ENCODE measurements around the gene CNOT10. TPM values are rescaled to one million over a fixed set of nuclear protein-coding genes. Genes with fewer than 3 reads are reported as not detected.
"Not testable (repeated sequence)": the region's sequence is repeated elsewhere in the genome, so short reads cannot be mapped to it uniquely, and the experiment has no call there.

Gene CNOT10
- total RNA-seq, 1 experiment from 2014 or later, result 13.0 TPM

DNA sequence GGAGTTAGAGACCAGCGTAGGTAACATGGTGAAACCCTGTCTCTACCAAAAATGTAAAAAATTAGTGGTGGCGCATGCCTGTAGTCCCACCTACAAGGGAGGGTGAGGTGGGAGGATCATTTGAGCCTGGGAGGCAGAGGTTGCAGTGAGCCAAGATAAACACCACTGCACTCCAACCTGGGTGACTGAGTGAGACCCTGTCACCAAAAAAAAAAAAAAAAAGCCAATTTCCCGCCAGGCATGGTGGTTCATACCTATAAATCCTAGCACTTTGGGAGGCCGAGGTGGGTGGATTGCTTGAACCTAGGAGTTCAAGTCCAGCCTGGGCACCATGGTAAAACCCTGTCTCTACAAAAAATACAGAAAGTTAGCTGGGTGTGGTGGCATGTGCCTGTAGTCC, 6.9 kb downstream of the CNOT10 start:
- DNase-seq (ENCODE audit: low spot score), result no peak

DNA sequence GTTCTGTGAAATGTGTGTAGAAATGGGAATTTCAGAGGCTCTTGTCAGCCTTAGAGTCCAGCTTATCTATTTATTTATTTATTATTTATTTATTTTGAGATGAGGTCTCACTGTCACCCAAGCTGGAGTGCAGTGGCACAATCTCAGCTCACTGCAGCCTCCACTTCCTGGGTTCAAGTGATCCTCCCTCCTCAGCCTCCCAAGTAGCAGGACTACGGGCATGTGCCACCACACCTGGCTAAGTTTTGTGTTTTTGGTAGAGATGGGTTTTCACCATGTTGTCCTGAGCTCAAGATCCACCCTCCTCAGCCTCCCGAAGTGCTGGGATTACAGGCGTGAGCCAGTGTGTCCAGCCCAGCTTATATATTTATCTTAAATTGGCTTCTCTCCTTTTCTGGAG, 11.5 kb downstream of the CNOT10 start:
- no peak for DNase-seq (ENCODE audit: low spot score)

DNA sequence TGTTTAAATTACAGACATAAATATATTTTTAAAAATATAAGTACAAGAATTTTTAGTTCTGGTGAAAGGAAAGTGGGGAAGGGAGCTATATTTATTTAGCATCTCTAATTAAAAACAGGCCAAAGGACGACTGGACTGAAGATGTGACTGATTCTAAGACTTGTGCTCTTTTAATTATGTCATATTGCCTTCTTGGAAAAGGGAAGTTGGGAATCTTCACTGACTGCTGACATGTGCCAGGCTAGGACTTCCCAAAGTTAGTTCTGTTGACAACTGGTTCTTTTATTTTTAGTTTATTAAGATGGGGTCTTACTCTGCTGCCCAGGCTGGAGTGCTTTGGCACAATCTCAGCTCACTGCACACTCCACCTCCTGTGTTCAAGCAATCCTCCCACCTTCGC, 13.5 kb downstream of the CNOT10 start:
- no peak for DNase-seq (ENCODE audit: low spot score)

DNA sequence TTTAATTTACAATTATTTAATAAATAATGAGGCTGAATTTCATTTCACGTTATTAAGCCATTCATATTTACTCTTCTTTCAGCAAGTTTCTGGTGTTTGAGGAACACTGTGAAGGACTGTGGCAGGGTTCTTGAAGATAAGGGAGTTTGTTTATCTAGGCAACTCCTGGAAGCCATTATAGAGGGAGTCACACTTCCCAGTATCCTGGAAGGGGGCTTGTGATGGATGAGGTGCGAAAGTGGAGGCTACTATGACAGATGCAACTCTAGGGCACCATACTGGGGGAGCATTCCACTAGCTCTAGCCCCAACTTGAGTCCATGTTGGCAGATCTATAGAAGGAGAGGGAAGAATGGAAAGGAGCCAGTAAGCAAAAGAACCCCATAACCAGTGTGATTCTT, 14.4 kb downstream of the CNOT10 start:
- no peak for DNase-seq (ENCODE audit: low spot score)

DNA sequence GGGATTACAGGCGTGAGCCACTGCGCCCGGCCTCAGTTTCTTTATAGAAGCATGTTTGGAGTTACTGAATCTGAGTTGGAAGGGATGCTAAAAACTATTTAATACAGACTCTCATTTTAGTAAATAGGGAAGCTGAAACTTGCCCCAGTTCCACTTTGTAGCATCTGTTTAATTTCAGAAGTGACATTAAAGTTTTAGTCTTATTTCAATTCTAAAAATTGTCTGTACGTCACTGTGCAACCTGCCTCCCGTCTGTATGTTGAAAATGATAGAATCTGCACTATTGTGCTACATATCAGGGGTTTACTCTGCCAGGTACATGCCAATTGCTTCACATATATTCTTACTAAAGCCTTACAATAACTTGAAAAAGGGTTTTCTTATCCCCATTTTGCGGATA, 15.3 kb downstream of the CNOT10 start:
- DNase-seq (ENCODE audit: low spot score), result no peak

GRCh38 chr3:32703491-32703972, 18.5 kb downstream of the CNOT10 start:
- no peak for DNase-seq (ENCODE audit: low spot score)

GRCh38 chr3:32705232-32705631, 20.2 kb downstream of the CNOT10 start:
- DNase-seq (ENCODE audit: low spot score), result no peak

DNA sequence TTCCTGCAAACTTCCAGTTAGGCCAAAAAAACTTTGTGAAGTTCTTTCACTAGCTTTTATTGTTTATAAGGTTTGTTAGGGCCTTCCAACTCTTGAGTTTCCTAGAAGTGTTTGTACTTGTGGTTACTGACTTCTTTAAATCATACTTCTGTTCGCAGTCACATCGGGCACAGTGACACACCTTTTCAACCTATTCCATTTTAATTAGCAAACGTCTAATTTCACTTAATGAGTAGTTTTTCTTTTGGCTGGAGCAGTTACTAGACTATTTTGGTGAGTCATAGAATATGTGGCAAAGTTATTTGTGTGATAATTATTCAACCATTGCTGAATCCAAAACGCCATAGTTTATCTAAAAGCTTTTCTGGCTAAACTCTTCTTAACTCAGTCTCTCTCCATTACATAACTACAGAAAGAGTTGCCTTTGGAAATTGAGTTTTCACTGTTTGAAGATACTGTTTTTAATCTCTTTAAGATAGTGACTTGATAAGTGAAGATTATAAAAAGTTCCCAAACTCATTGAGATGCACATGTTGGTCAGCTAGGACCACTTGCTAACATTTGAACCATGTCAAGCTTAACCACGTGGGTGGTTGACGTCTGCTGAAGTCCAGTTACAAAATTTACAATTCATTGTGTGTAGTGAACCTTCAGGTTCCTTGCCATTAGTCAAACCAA, 21.5 kb downstream of the CNOT10 start:
- DNase-seq (ENCODE audit: low spot score), result no peak

- no peak for DNase-seq (ENCODE audit: low spot score)
Measured at GRCh38 chr3:32707026-32707370, 22.0 kb downstream of the CNOT10 start.

- no peak for DNase-seq (ENCODE audit: low spot score)
Measured at GRCh38 chr3:32708672-32709283, 23.8 kb downstream of the CNOT10 start.

DNA sequence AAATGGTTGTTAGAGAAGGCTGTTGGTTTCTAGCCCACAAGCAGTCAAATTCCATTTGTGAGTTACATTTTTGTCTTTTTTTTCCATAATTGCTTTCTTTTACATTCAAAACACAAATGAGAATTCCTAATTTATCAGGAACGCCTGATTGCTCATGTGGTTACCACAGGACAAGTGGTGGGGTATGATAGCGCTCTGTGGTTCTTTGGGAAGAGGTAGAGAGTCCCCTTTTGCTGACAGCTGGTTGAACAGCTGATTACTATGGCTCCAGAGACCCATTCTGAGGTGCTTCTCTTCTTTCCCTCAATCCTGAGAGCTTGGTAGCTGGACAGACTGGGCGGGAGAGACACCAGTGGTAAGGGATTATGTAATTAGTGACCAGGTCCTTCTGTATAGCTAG, 24.4 kb downstream of the CNOT10 start:
- no peak for DNase-seq (ENCODE audit: low spot score)

- no peak for DNase-seq (ENCODE audit: low spot score)
Measured at GRCh38 chr3:32712506-32713055, 27.6 kb downstream of the CNOT10 start.

DNA sequence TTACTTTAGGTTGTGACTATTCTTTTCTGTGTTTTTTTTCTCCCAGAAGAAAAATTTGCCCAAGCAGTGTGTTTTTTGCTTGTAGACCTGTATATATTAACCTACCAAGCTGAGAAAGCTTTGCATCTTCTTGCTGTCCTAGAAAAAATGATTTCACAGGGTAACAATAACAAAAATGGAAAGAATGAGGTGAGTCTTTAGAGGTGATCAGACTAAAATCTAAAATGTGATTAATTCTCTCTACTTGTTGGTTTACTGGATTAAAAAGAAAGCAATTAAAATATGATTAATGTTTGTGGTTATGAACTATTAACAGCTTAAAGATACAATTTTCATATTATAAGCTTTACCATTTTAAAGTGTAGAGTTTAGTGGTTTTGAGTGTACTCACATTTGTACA, 28.2 kb downstream of the CNOT10 start:
- DNase-seq (ENCODE audit: low spot score), result no peak

DNA sequence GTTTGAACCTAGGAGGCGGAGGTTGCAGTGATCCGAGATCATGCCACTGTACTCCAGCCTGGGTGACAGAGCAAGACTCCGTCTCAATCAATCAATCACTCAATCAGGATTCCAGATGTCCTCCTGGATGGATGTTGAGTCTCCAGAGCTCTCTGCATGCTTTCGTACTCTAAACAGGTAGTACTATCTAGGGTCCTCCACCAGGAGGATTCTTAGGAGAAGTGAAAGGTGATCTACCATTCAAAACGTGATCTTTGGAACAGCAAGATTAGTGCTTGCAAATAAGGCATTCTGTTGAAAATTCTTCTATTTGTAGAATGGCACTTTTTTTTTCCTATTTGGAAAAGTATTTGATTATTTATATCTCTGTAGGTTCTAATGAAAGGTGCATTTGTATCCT, 34.3 kb downstream of the CNOT10 start:
- no peak for DNase-seq (ENCODE audit: low spot score)

GRCh38 chr3:32719931-32720330, 34.9 kb downstream of the CNOT10 start:
- DNase-seq (ENCODE audit: low spot score), result no peak

- no peak for DNase-seq (ENCODE audit: low spot score)
Measured at GRCh38 chr3:32725721-32726120, 40.7 kb downstream of the CNOT10 start.

- DNase-seq (ENCODE audit: low spot score), result peak; percentile 39
Measured at GRCh38 chr3:32733631-32734229, 48.7 kb downstream of the CNOT10 start.

DNA sequence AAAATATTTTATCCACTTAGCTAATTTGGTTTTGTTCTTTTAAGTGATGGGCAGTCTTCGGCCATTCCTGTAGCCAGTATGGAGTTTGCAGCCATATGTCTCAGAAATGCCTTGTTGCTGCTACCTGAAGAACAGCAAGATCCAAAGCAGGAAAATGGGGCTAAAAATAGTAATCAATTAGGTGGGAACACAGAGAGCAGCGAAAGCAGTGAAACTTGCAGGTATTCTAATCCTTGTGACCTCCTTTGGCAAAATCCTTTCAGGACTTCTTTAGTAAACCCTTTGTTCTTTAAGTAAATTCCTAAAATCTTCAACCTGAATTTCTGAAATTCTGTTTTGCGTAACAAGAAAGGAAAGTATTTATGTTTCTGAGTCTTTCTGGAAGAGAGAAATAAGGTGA, 49.8 kb downstream of the CNOT10 start:
- DNase-seq (ENCODE audit: low spot score), result no peak

GRCh38 chr3:32743470-32743869, 58.5 kb downstream of the CNOT10 start:
- DNase-seq (ENCODE audit: low spot score), result not testable (repeated sequence)

DNA sequence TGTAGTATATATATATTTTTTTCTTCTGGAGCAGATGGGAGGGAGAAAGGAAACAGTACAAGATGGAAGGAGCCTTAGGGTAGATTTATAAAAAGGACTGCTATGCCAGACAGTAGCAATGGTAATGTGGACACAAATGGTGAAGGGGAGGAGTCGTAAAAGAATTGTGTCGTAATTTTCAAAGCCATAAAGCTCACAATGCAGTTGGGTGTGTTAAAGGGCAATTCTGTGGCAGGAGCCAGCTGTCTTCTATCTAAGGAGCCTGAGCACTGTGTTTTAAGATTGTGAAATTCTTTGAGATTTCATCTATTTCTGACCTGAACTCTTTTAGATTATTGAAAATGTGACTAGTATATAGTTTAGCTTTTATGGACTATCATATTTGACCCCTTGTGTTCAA, 58.9 kb downstream of the CNOT10 start:
- DNase-seq (ENCODE audit: low spot score), result peak; percentile 4

GRCh38 chr3:32751377-32751776, 66.4 kb downstream of the CNOT10 start:
- no peak for DNase-seq (ENCODE audit: low spot score)

- no peak for DNase-seq (ENCODE audit: low spot score)
Measured at GRCh38 chr3:32755761-32756160, 70.8 kb downstream of the CNOT10 start.
